ENCODE measurements around the gene MGLL. TPM values are rescaled to one million over a fixed set of nuclear protein-coding genes. Genes with fewer than 3 reads are reported as not detected.

The MGLL gene
- total RNA-seq, 1 donor from 2014 or later, result 10.3 TPM

GRCh38 chr3:127690106-127690505 lies 132.2 kb downstream of the MGLL start:
- Mint-ChIP-seq H3K4me3 (ENCODE audit: unreplicated experiment) (no peak overlapping the region), H3K4me1 (ENCODE audit: low read depth, unreplicated experiment) (peaks cover 13% of the 10 kb centered on the region), H3K9me3 (ENCODE audit: unreplicated experiment) (peaks cover 2% of the 10 kb centered on the region), H3K27me3 (ENCODE audit: unreplicated experiment) (peaks cover 6% of the 10 kb centered on the region), H3K36me3 (ENCODE audit: unreplicated experiment) (no peaks in the 10 kb centered on the region), H3K27ac (ENCODE audit: unreplicated experiment) (peak overlapping the region; percentile 53)
- DNase-seq, result peak; percentile 8
- TF ChIP-seq CTCF (IDR thresholded peaks at IDR 0.05; ENCODE audit: partially characterized antibody, unreplicated experiment), result no peak

GRCh38 chr3:127689266-127689860 lies 133.0 kb downstream of the MGLL start:
- H3K9me3 Mint-ChIP-seq (ENCODE audit: unreplicated experiment), result peaks cover 2% of the 10 kb centered on the region
- peaks cover 5% of the 10 kb centered on the region for H3K27me3 Mint-ChIP-seq (ENCODE audit: unreplicated experiment)
- H3K27ac Mint-ChIP-seq (ENCODE audit: unreplicated experiment), result peak overlapping the region; percentile 53
- H3K4me1 Mint-ChIP-seq (ENCODE audit: low read depth, unreplicated experiment), result peaks cover 13% of the 10 kb centered on the region
- no peak overlapping the region for H3K4me3 Mint-ChIP-seq (ENCODE audit: unreplicated experiment)
- no peak for TF ChIP-seq CTCF (IDR thresholded peaks at IDR 0.05; ENCODE audit: partially characterized antibody, unreplicated experiment)
- peak; percentile 13 for DNase-seq
- H3K36me3 Mint-ChIP-seq (ENCODE audit: unreplicated experiment), result no peaks in the 10 kb centered on the region

- Mint-ChIP-seq H3K27ac (ENCODE audit: unreplicated experiment) (peak overlapping the region; percentile 4), H3K27me3 (ENCODE audit: unreplicated experiment) (peaks cover 4% of the 10 kb centered on the region), H3K4me3 (ENCODE audit: unreplicated experiment) (no peak overlapping the region), H3K36me3 (ENCODE audit: unreplicated experiment) (no peaks in the 10 kb centered on the region), H3K4me1 (ENCODE audit: low read depth, unreplicated experiment) (peaks cover 13% of the 10 kb centered on the region), H3K9me3 (ENCODE audit: unreplicated experiment) (peaks cover 2% of the 10 kb centered on the region)
- no peak for TF ChIP-seq CTCF (IDR thresholded peaks at IDR 0.05; ENCODE audit: partially characterized antibody, unreplicated experiment)
- peak; percentile 10 for DNase-seq
These were observed 133.7 kb downstream of the MGLL start for GRCh38 chr3:127688416-127689265.

- H3K27me3 Mint-ChIP-seq (ENCODE audit: unreplicated experiment), result no peaks in the 10 kb centered on the region
- H3K27ac Mint-ChIP-seq (ENCODE audit: unreplicated experiment), result peak overlapping the region; percentile 4
- peaks cover 2% of the 10 kb centered on the region for H3K9me3 Mint-ChIP-seq (ENCODE audit: unreplicated experiment)
- H3K36me3 Mint-ChIP-seq (ENCODE audit: unreplicated experiment), result no peaks in the 10 kb centered on the region
- DNase-seq, result no peak
- peaks cover 11% of the 10 kb centered on the region for H3K4me1 Mint-ChIP-seq (ENCODE audit: low read depth, unreplicated experiment)
- TF ChIP-seq CTCF (IDR thresholded peaks at IDR 0.05; ENCODE audit: partially characterized antibody, unreplicated experiment), result no peak
- H3K4me3 Mint-ChIP-seq (ENCODE audit: unreplicated experiment), result no peak overlapping the region
These were observed 134.3 kb downstream of the MGLL start for GRCh38 chr3:127688022-127688415.

- peaks cover 2% of the 10 kb centered on the region for H3K9me3 Mint-ChIP-seq (ENCODE audit: unreplicated experiment)
- DNase-seq, result no peak
- H3K4me1 Mint-ChIP-seq (ENCODE audit: low read depth, unreplicated experiment), result peaks cover 11% of the 10 kb centered on the region
- TF ChIP-seq CTCF (IDR thresholded peaks at IDR 0.05; ENCODE audit: partially characterized antibody, unreplicated experiment), result no peak
- no peaks in the 10 kb centered on the region for H3K36me3 Mint-ChIP-seq (ENCODE audit: unreplicated experiment)
- H3K27ac Mint-ChIP-seq (ENCODE audit: unreplicated experiment), result no peak overlapping the region
- no peak overlapping the region for H3K4me3 Mint-ChIP-seq (ENCODE audit: unreplicated experiment)
- H3K27me3 Mint-ChIP-seq (ENCODE audit: unreplicated experiment), result peaks cover 1% of the 10 kb centered on the region
These were observed 135.0 kb downstream of the MGLL start for GRCh38 chr3:127687228-127687737.

All from glutamatergic neuron (in vitro differentiated cells).